C4-2B (cell line): ENCODE measurements around the gene RPRD2.

Experiments used
- H3K27ac ChIP-seq: fragments of 450-650 bp; 2 replicates; pipeline ENCODE4 v1.5.1; 2017
- CTCF ChIP-seq: fragments of 450-650 bp; conservative IDR thresholded peaks from 2 replicates; pipeline ENCODE4 v1.5.1; 2017; ENCODE audit warnings: mild to moderate bottlenecking
- ZFX ChIP-seq: fragments of 450-650 bp; IDR thresholded peaks from 2 replicates; pipeline ENCODE4 v1.6.1; 2017

The RPRD2 gene

GRCh38 chr1:150409504-150410362 lies 45.8 kb downstream of the RPRD2 start:
- no peak overlapping the region for H3K27ac ChIP-seq
- TF ChIP-seq CTCF (no peak), ZFX (no peak)

- no peak for TF ChIP-seq CTCF
- TF ChIP-seq ZFX = no peak
- H3K27ac ChIP-seq = no peak overlapping the region
Observed at GRCh38 chr1:150410582-150411101, 46.7 kb downstream of the RPRD2 start.

GRCh38 chr1:150414592-150414991 lies 50.6 kb downstream of the RPRD2 start:
- TF ChIP-seq ZFX (no peak), CTCF (no peak)
- no peak overlapping the region for H3K27ac ChIP-seq

GRCh38 chr1:150415800-150416199 lies 51.9 kb downstream of the RPRD2 start:
- TF ChIP-seq ZFX (no peak), CTCF (no peak)
- no peak overlapping the region for H3K27ac ChIP-seq

GRCh38 chr1:150420560-150421265 lies 56.8 kb downstream of the RPRD2 start:
- TF ChIP-seq ZFX (no peak), CTCF (no peak)
- H3K27ac ChIP-seq = no peak overlapping the region

- H3K27ac ChIP-seq = no peak overlapping the region
- TF ChIP-seq CTCF = no peak
- TF ChIP-seq ZFX = no peak
Observed at GRCh38 chr1:150422541-150422940, 58.6 kb downstream of the RPRD2 start.

GRCh38 chr1:150429805-150430204 lies 65.9 kb downstream of the RPRD2 start:
- H3K27ac ChIP-seq = no peak overlapping the region
- TF ChIP-seq CTCF = peak; percentile 29
- no peak for TF ChIP-seq ZFX
